ENCODE results near the gene CACNB4. TPM values are rescaled to one million over a fixed set of nuclear protein-coding genes. Genes with fewer than 3 reads are reported as not detected.

Gene CACNB4
- total RNA-seq, 1 donor from 2014 or later = 3.4 TPM

- Mint-ChIP-seq H3K27me3 (ENCODE audit: unreplicated experiment) (peaks cover 13% of the 10 kb centered on the region), H3K27ac (ENCODE audit: unreplicated experiment) (no peak overlapping the region), H3K4me3 (ENCODE audit: unreplicated experiment) (no peak overlapping the region), H3K9me3 (ENCODE audit: unreplicated experiment) (peaks cover 5% of the 10 kb centered on the region), H3K4me1 (ENCODE audit: unreplicated experiment) (peaks cover 26% of the 10 kb centered on the region), H3K36me3 (ENCODE audit: unreplicated experiment) (peaks cover 2% of the 10 kb centered on the region)
- TF ChIP-seq, protein P1, sequence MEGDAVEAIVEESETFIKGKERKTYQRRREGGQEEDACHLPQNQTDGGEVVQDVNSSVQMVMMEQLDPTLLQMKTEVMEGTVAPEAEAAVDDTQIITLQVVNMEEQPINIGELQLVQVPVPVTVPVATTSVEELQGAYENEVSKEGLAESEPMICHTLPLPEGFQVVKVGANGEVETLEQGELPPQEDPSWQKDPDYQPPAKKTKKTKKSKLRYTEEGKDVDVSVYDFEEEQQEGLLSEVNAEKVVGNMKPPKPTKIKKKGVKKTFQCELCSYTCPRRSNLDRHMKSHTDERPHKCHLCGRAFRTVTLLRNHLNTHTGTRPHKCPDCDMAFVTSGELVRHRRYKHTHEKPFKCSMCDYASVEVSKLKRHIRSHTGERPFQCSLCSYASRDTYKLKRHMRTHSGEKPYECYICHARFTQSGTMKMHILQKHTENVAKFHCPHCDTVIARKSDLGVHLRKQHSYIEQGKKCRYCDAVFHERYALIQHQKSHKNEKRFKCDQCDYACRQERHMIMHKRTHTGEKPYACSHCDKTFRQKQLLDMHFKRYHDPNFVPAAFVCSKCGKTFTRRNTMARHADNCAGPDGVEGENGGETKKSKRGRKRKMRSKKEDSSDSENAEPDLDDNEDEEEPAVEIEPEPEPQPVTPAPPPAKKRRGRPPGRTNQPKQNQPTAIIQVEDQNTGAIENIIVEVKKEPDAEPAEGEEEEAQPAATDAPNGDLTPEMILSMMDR (IDR thresholded peaks at IDR 0.05) = no peak
- no peak for DNase-seq (ENCODE audit: extremely low spot score, unreplicated experiment)
Observed at GRCh38 chr2:151907286-151908203, 191.3 kb downstream of the CACNB4 start.

DNA sequence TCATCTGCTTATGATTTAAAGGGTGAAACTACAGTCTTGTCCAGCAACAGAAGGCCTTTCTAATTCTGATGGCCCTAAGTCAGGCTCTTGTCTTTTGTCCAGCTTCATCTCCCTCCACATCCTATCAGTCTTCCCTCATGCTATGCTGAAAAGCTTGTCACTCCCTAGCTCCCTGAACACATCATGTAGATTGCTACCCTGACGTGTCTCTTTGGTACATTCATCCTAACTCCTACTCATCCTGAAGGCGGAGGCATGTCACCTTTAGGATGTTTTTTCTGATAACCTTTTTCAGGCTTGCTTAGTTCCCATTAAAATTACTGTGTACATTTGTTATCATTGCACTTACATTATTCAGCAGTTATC is 192.2 kb downstream of the CACNB4 start:
- Mint-ChIP-seq H3K9me3 (ENCODE audit: unreplicated experiment) (no peaks in the 10 kb centered on the region), H3K27me3 (ENCODE audit: unreplicated experiment) (peaks cover 8% of the 10 kb centered on the region), H3K4me1 (ENCODE audit: unreplicated experiment) (peaks cover 26% of the 10 kb centered on the region), H3K36me3 (ENCODE audit: unreplicated experiment) (no peaks in the 10 kb centered on the region), H3K4me3 (ENCODE audit: unreplicated experiment) (no peak overlapping the region), H3K27ac (ENCODE audit: unreplicated experiment) (no peak overlapping the region)
- TF ChIP-seq, protein P1 (IDR thresholded peaks at IDR 0.05) = no peak
- DNase-seq (ENCODE audit: extremely low spot score, unreplicated experiment) = no peak

GRCh38 chr2:151905963-151906632 is 192.7 kb downstream of the CACNB4 start:
- H3K27me3 Mint-ChIP-seq (ENCODE audit: unreplicated experiment) = peaks cover 10% of the 10 kb centered on the region
- H3K36me3 Mint-ChIP-seq (ENCODE audit: unreplicated experiment) = no peaks in the 10 kb centered on the region
- TF ChIP-seq, protein P1 (IDR thresholded peaks at IDR 0.05) = no peak
- H3K27ac Mint-ChIP-seq (ENCODE audit: unreplicated experiment) = peak overlapping the region; percentile 33
- peaks cover 26% of the 10 kb centered on the region for H3K4me1 Mint-ChIP-seq (ENCODE audit: unreplicated experiment)
- no peak for DNase-seq (ENCODE audit: extremely low spot score, unreplicated experiment)
- no peaks in the 10 kb centered on the region for H3K9me3 Mint-ChIP-seq (ENCODE audit: unreplicated experiment)
- no peak overlapping the region for H3K4me3 Mint-ChIP-seq (ENCODE audit: unreplicated experiment)

GRCh38 chr2:151904807-151905206 is 194.0 kb downstream of the CACNB4 start:
- H3K36me3 Mint-ChIP-seq (ENCODE audit: unreplicated experiment) = no peaks in the 10 kb centered on the region
- TF ChIP-seq, protein P1 (IDR thresholded peaks at IDR 0.05) = no peak
- peaks cover 26% of the 10 kb centered on the region for H3K4me1 Mint-ChIP-seq (ENCODE audit: unreplicated experiment)
- no peak overlapping the region for H3K4me3 Mint-ChIP-seq (ENCODE audit: unreplicated experiment)
- no peak for DNase-seq (ENCODE audit: extremely low spot score, unreplicated experiment)
- H3K9me3 Mint-ChIP-seq (ENCODE audit: unreplicated experiment) = no peaks in the 10 kb centered on the region
- peaks cover 12% of the 10 kb centered on the region for H3K27me3 Mint-ChIP-seq (ENCODE audit: unreplicated experiment)
- H3K27ac Mint-ChIP-seq (ENCODE audit: unreplicated experiment) = no peak overlapping the region

DNA sequence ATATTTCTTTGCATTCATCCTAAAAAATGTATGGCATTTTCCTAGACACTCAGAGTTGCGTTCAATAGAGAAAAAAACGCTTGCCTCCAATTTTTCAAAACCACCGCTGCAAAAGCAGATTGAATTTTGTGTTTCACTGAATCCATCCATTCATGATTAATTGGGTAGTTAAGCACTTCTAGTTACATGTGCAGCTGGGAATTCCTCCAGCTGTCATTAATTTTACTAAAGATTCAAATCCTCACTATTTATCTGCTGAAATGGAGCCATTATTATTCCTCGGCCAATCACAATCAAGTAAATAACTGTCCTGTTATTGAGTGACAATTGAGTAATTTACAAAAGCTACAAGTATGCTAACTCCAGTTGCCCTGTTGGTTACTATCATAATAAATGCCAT is 194.8 kb downstream of the CACNB4 start:
- Mint-ChIP-seq H3K36me3 (ENCODE audit: unreplicated experiment) (no peaks in the 10 kb centered on the region), H3K27me3 (ENCODE audit: unreplicated experiment) (peaks cover 12% of the 10 kb centered on the region), H3K4me1 (ENCODE audit: unreplicated experiment) (peaks cover 26% of the 10 kb centered on the region), H3K4me3 (ENCODE audit: unreplicated experiment) (no peak overlapping the region), H3K27ac (ENCODE audit: unreplicated experiment) (no peak overlapping the region), H3K9me3 (ENCODE audit: unreplicated experiment) (no peaks in the 10 kb centered on the region)
- TF ChIP-seq, protein P1 (IDR thresholded peaks at IDR 0.05) = no peak
- no peak for DNase-seq (ENCODE audit: extremely low spot score, unreplicated experiment)

All from osteocyte (in vitro differentiated cells).